ENCODE data around the gene ZBTB44.

ZBTB44 gene

GRCh38 chr11:130213143-130213978 is 101.4 kb downstream of the ZBTB44 start:
- DNase-seq = no peak

GRCh38 chr11:130212431-130212961 is 102.2 kb downstream of the ZBTB44 start:
- DNase-seq = no peak

- DNase-seq = no peak
Measured at GRCh38 chr11:130211781-130212401, 102.8 kb downstream of the ZBTB44 start.

- no peak for DNase-seq
Measured at GRCh38 chr11:130211144-130211543, 103.6 kb downstream of the ZBTB44 start.

- DNase-seq = no peak
Measured at GRCh38 chr11:130209954-130210854, 104.5 kb downstream of the ZBTB44 start.

GRCh38 chr11:130209128-130209932 is 105.4 kb downstream of the ZBTB44 start:
- DNase-seq = no peak

GRCh38 chr11:130208241-130209127 is 106.2 kb downstream of the ZBTB44 start:
- no peak for DNase-seq

GRCh38 chr11:130206141-130206540 is 108.6 kb downstream of the ZBTB44 start:
- no peak for DNase-seq

GRCh38 chr11:130204703-130205095 is 110.0 kb downstream of the ZBTB44 start:
- no peak for DNase-seq

GRCh38 chr11:130203766-130204702 is 110.7 kb downstream of the ZBTB44 start:
- no peak for DNase-seq

GRCh38 chr11:130202818-130203689 is 111.7 kb downstream of the ZBTB44 start:
- no peak for DNase-seq

GRCh38 chr11:130202009-130202817 is 112.5 kb downstream of the ZBTB44 start:
- no peak for DNase-seq

GRCh38 chr11:130201026-130201425 is 113.7 kb downstream of the ZBTB44 start:
- no peak for DNase-seq

GRCh38 chr11:130199792-130200191 is 114.9 kb downstream of the ZBTB44 start:
- no peak for DNase-seq

- no peak for DNase-seq
Measured at GRCh38 chr11:130198964-130199363, 115.8 kb downstream of the ZBTB44 start.

- DNase-seq = no peak
Measured at GRCh38 chr11:130198292-130198691, 116.4 kb downstream of the ZBTB44 start.

GRCh38 chr11:130197386-130198035 is 117.2 kb downstream of the ZBTB44 start:
- no peak for DNase-seq
